Measurements from ENCODE around the gene RFPL2.

Gene RFPL2

GRCh38 chr22:32177221-32177765 lies 27.6 kb downstream of the RFPL2 start:
- peak; percentile 87 for TF ChIP-seq REST (IDR thresholded peaks at IDR 0.05; ENCODE audit: low read depth)
- TF ChIP-seq EGR1 (IDR thresholded peaks at IDR 0.05): no peak

GRCh38 chr22:32175683-32176644 lies 28.9 kb downstream of the RFPL2 start:
- TF ChIP-seq TCF12 (IDR thresholded peaks at IDR 0.05; ENCODE audit: low read depth) (no peak), ZBTB7A (IDR thresholded peaks at IDR 0.05; ENCODE audit: low read depth) (no peak), EGR1 (IDR thresholded peaks at IDR 0.05) (no peak)

GRCh38 chr22:32175115-32175514 lies 29.8 kb downstream of the RFPL2 start:
- TF ChIP-seq EP300 (IDR thresholded peaks at IDR 0.05; ENCODE audit: borderline replicate concordance): no peak
- no peak for TF ChIP-seq RAD21 (IDR thresholded peaks at IDR 0.05; ENCODE audit: low read depth)
- no peak for TF ChIP-seq TAF1 (IDR thresholded peaks at IDR 0.05; ENCODE audit: low read depth)
- no peak for TF ChIP-seq REST (IDR thresholded peaks at IDR 0.05; ENCODE audit: low read depth)
- TF ChIP-seq USF1 (IDR thresholded peaks at IDR 0.05): no peak
- TF ChIP-seq MAX (IDR thresholded peaks at IDR 0.05): no peak
- no peak for TF ChIP-seq TCF12 (IDR thresholded peaks at IDR 0.05; ENCODE audit: low read depth)
- TF ChIP-seq EGR1 (IDR thresholded peaks at IDR 0.05): no peak
- no peak for TF ChIP-seq FOXM1 (IDR thresholded peaks at IDR 0.05; ENCODE audit: borderline replicate concordance, low read depth)
- TF ChIP-seq CREB1 (IDR thresholded peaks at IDR 0.05; ENCODE audit: low read depth): no peak
- no peak for TF ChIP-seq CEBPB (IDR thresholded peaks at IDR 0.05)
- no peak for TF ChIP-seq ZBTB7A (IDR thresholded peaks at IDR 0.05; ENCODE audit: low read depth)
- no peak for TF ChIP-seq YY1 (IDR thresholded peaks at IDR 0.05; ENCODE audit: low read depth)
- TF ChIP-seq TEAD4 (IDR thresholded peaks at IDR 0.05): no peak
- TF ChIP-seq NFIC (IDR thresholded peaks at IDR 0.05): no peak

GRCh38 chr22:32165681-32166080 lies 39.2 kb downstream of the RFPL2 start:
- no peak for TF ChIP-seq CEBPB (IDR thresholded peaks at IDR 0.05)
- TF ChIP-seq NFIC (IDR thresholded peaks at IDR 0.05): no peak
- TF ChIP-seq YY1 (IDR thresholded peaks at IDR 0.05; ENCODE audit: low read depth): no peak
- TF ChIP-seq ZBTB7A (IDR thresholded peaks at IDR 0.05; ENCODE audit: low read depth): no peak
- TF ChIP-seq TCF12 (IDR thresholded peaks at IDR 0.05; ENCODE audit: low read depth): no peak
- no peak for TF ChIP-seq TAF1 (IDR thresholded peaks at IDR 0.05; ENCODE audit: low read depth)
- no peak for TF ChIP-seq REST (IDR thresholded peaks at IDR 0.05; ENCODE audit: low read depth)
- no peak for TF ChIP-seq EGR1 (IDR thresholded peaks at IDR 0.05)
- no peak for TF ChIP-seq EP300 (IDR thresholded peaks at IDR 0.05; ENCODE audit: borderline replicate concordance)
- TF ChIP-seq TEAD4 (IDR thresholded peaks at IDR 0.05): no peak
- no peak for TF ChIP-seq CREB1 (IDR thresholded peaks at IDR 0.05; ENCODE audit: low read depth)
- TF ChIP-seq FOXM1 (IDR thresholded peaks at IDR 0.05; ENCODE audit: borderline replicate concordance, low read depth): no peak
- TF ChIP-seq USF1 (IDR thresholded peaks at IDR 0.05): no peak
- no peak for TF ChIP-seq MAX (IDR thresholded peaks at IDR 0.05)
- TF ChIP-seq RAD21 (IDR thresholded peaks at IDR 0.05; ENCODE audit: low read depth): no peak
